Right lung (tissue), 5 donors: ENCODE measurements around the gene ANKRD26. TPM values are rescaled to one million over a fixed set of nuclear protein-coding genes. Genes with fewer than 3 reads are reported as not detected.

Experiments
- DNase-seq, 2 donors: peaks; one replicate each; pipeline ENCODE4 v3.0.0-alpha.2; 2013
- polyA plus RNA-seq, 5 donors: library from polyadenylated mRNA; unstranded; fragments of 120-200 nt; gene quantifications; one replicate each; pipeline versions ENCODE4 v1.2.1 to v1.2.3, GENCODE V29; 2013; ENCODE audit warnings: inconsistent platforms in 1 of 5, low replicate concordance in 1 of 5; ENCODE audit not compliant: insufficient read length in 5 of 5, insufficient read depth in 1 of 5

Gene ANKRD26
- polyA plus RNA-seq, 5 donors = 11.4 to 22.2 (median 18.7) TPM

- DNase-seq = no peak
These were observed 80.1 kb downstream of the ANKRD26 start for GRCh38 chr10:27020243-27020642.

GRCh38 chr10:27019827-27020226, 80.5 kb downstream of the ANKRD26 start:
- no peak for DNase-seq

GRCh38 chr10:26997610-26998009, 102.7 kb downstream of the ANKRD26 start:
- DNase-seq = no peak

GRCh38 chr10:26994743-26995142, 105.6 kb downstream of the ANKRD26 start:
- no peak for DNase-seq

- DNase-seq = no peak
These were observed 112.4 kb downstream of the ANKRD26 start for GRCh38 chr10:26987851-26988250.

GRCh38 chr10:26983156-26983555, 117.1 kb downstream of the ANKRD26 start:
- no peak for DNase-seq

GRCh38 chr10:26982058-26982457, 118.2 kb downstream of the ANKRD26 start:
- no peak for DNase-seq

GRCh38 chr10:26981232-26981824, 119.0 kb downstream of the ANKRD26 start:
- no peak for DNase-seq

- DNase-seq = no peak
These were observed 121.8 kb downstream of the ANKRD26 start for GRCh38 chr10:26978519-26978918.

- no peak for DNase-seq
These were observed 122.7 kb downstream of the ANKRD26 start for GRCh38 chr10:26977635-26978034.

- no peak for DNase-seq
These were observed 129.6 kb downstream of the ANKRD26 start for GRCh38 chr10:26970667-26971066.

GRCh38 chr10:26969145-26969926, 131.0 kb downstream of the ANKRD26 start:
- DNase-seq = no peak

- DNase-seq = no peak
These were observed 137.5 kb downstream of the ANKRD26 start for GRCh38 chr10:26962835-26963234.

- DNase-seq = no peak
These were observed 140.0 kb downstream of the ANKRD26 start for GRCh38 chr10:26960308-26960707.

GRCh38 chr10:26959841-26960240, 140.5 kb downstream of the ANKRD26 start:
- DNase-seq = no peak

Other genes starting within 250 kb of the ANKRD26 start
- gene ABI1, start 239.5 kb downstream of the ANKRD26 start, polyA plus RNA-seq = 10 to 100 TPM; 54.1 to 78.1 (median 67.5) TPM
- gene YME1L1, start 53.9 kb upstream of the ANKRD26 start, polyA plus RNA-seq = 100 to 1,000 TPM in 4 of 5 donors, 10 to 100 TPM in 1; 87.1 to 123 (median 111) TPM
- 10 to 100 TPM in 4 of 5 donors, 1 to 10 TPM in 1; 7.5 to 21.0 (median 13.0) TPM for gene MASTL, start 54.9 kb upstream of the ANKRD26 start, polyA plus RNA-seq
- gene ACBD5, start 140.3 kb upstream of the ANKRD26 start, polyA plus RNA-seq = 10 to 100 TPM; 17.4 to 25.1 (median 24.2) TPM